ENCODE results near the gene GLIS1. TPM values are rescaled to one million over a fixed set of nuclear protein-coding genes. Genes with fewer than 3 reads are reported as not detected.

Gene GLIS1
- total RNA-seq, 1 experiment from 2014 or later = not detected

DNA sequence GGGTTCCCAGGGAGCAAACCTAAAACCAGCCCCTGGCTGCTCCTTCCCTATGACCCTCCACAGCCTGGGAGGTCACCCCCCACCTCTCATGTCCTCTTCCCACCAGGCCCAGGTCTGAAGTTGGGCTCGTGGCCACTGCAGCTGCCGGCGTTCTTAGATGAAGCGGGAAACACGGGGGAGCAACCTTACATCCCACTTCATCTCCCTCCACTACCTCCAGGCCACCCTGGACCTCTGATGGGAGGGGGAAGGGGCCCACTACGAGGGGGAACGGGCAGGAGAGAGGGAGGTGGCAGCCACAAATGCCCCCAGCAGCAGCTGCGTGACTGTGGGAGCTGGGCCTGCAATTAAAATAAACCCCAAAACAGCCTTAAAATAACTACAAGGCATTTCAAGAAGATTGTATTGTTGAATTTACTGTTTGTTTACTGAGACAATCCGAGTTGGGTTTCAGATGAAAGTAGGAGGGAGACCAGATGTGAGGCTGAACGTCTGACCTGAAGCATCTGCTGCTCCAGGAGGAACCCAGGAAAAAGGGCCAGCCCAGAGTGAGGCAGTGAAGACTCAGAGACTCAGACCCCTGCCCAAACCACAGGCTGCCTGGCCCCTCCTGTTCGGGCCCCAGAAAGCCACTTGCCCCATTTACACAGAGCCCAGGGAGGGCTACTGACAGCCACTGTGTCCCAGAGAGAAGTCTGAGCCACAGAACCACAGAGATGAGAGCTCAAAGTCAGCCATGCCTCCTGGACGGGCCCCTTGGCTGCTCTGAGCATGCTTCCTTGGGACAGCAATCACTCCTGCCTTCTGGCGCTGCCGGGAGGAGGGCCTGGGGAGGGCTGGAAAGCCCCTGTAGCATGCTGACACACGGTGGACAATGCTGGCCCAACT, 59.8 kb downstream of the GLIS1 start:
- H3K36me3 ChIP-seq (ENCODE audit: low read depth) = no peaks in the 10 kb centered on the region
- no peaks in the 10 kb centered on the region for H3K9me2 ChIP-seq (ENCODE audit: insufficient read depth)
- TF ChIP-seq, protein P1, sequence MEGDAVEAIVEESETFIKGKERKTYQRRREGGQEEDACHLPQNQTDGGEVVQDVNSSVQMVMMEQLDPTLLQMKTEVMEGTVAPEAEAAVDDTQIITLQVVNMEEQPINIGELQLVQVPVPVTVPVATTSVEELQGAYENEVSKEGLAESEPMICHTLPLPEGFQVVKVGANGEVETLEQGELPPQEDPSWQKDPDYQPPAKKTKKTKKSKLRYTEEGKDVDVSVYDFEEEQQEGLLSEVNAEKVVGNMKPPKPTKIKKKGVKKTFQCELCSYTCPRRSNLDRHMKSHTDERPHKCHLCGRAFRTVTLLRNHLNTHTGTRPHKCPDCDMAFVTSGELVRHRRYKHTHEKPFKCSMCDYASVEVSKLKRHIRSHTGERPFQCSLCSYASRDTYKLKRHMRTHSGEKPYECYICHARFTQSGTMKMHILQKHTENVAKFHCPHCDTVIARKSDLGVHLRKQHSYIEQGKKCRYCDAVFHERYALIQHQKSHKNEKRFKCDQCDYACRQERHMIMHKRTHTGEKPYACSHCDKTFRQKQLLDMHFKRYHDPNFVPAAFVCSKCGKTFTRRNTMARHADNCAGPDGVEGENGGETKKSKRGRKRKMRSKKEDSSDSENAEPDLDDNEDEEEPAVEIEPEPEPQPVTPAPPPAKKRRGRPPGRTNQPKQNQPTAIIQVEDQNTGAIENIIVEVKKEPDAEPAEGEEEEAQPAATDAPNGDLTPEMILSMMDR (conservative IDR thresholded peaks at IDR 0.05) = no peak
- TF ChIP-seq EZH2 (IDR thresholded peaks at IDR 0.05; ENCODE audit: low read depth) = no peak
- peaks cover 39% of the 10 kb centered on the region for H3K27me3 ChIP-seq (ENCODE audit: insufficient read depth, low read depth)
- H3F3A ChIP-seq (ENCODE audit: insufficient read depth, low read depth) = no peaks in the 10 kb centered on the region
- no peaks in the 10 kb centered on the region for H3K4me1 ChIP-seq (replicated peaks; ENCODE audit: insufficient read depth)
- ChIA-PET POLR2A (ENCODE audit: unreplicated experiment) (no interaction called here), CTCF (no interaction called here)
- DNase-seq = no peak
- H3K4me3 ChIP-seq = no peak overlapping the region
- intact Hi-C loops (cut with micrococcal nuclease; ENCODE audit: unreplicated experiment) = no loop called here
- H3K79me2 ChIP-seq (ENCODE audit: low read depth) = no peaks in the 10 kb centered on the region
- H3K4me2 ChIP-seq = no peak overlapping the region
- no peaks in the 10 kb centered on the region for H4K20me1 ChIP-seq (ENCODE audit: insufficient read depth)
- H2AFZ ChIP-seq = no peak overlapping the region
- no peak overlapping the region for H3K27ac ChIP-seq
- BruUV-seq (replicated peaks) = no TSS peak
- no peaks in the 10 kb centered on the region for H3K9me3 ChIP-seq (ENCODE audit: insufficient read depth, low read depth)

DNA sequence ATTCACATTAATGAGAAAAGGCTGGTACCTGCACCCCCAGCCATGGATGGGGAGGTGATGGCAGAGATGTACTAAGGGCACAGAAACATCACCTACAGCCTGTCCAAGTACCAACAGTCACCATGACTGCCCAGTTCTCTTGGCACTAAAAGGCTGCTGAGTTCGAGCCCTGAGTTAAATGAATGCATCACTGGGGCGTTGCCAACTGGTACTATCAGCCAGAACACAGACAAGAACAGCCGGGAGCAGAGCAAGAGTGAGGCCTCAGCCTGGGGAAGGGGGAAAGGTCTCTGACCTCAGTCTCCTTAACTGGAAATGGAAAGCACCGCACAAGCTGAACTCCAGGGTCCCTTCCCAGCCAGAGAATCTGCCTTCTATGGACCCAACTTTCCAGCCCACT, 60.5 kb downstream of the GLIS1 start:
- TF ChIP-seq, protein P1 (conservative IDR thresholded peaks at IDR 0.05) = no peak
- no peak for TF ChIP-seq EZH2 (IDR thresholded peaks at IDR 0.05; ENCODE audit: low read depth)
- DNase-seq = no peak
- no peaks in the 10 kb centered on the region for H4K20me1 ChIP-seq (ENCODE audit: insufficient read depth)
- H3F3A ChIP-seq (ENCODE audit: insufficient read depth, low read depth) = no peaks in the 10 kb centered on the region
- H3K9me2 ChIP-seq (ENCODE audit: insufficient read depth) = no peaks in the 10 kb centered on the region
- intact Hi-C loops (cut with micrococcal nuclease; ENCODE audit: unreplicated experiment) = no loop called here
- no peaks in the 10 kb centered on the region for H3K9me3 ChIP-seq (ENCODE audit: insufficient read depth, low read depth)
- POLR2A ChIA-PET (ENCODE audit: unreplicated experiment) = no interaction called here
- H3K27ac ChIP-seq = no peak overlapping the region
- no TSS peak for BruUV-seq (replicated peaks)
- H2AFZ ChIP-seq = no peak overlapping the region
- H3K4me1 ChIP-seq (replicated peaks; ENCODE audit: insufficient read depth) = no peaks in the 10 kb centered on the region
- no peak overlapping the region for H3K4me3 ChIP-seq
- H3K4me2 ChIP-seq = no peak overlapping the region
- CTCF ChIA-PET = no interaction called here
- H3K27me3 ChIP-seq (ENCODE audit: insufficient read depth, low read depth) = peaks cover 44% of the 10 kb centered on the region
- H3K36me3 ChIP-seq (ENCODE audit: low read depth) = no peaks in the 10 kb centered on the region
- no peaks in the 10 kb centered on the region for H3K79me2 ChIP-seq (ENCODE audit: low read depth)

DNA sequence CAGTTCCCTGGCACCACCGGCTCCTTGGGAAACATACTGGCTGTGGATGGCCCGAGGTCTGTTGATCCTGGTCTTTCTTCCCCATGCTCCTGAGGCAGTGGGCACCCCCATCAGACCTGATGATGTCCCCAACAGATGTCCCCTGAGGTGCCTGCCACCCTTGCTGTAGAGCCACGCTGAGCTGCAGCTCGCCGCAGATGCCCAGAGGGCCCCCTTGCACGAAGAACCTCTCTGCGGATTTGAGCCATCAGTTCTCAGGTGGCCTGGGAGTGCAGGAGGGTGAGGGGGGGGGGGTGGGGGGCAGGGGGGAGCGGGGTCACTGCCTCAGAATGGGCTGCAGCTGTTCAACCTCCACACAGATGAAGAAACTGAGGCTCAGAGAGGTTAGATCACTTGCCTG, 60.9 kb downstream of the GLIS1 start:
- no peaks in the 10 kb centered on the region for H3K9me3 ChIP-seq (ENCODE audit: insufficient read depth, low read depth)
- ChIA-PET POLR2A (ENCODE audit: unreplicated experiment) (no interaction called here), CTCF (no interaction called here)
- TF ChIP-seq, protein P1 (conservative IDR thresholded peaks at IDR 0.05) = no peak
- H3K36me3 ChIP-seq (ENCODE audit: low read depth) = no peaks in the 10 kb centered on the region
- no peak overlapping the region for H3K4me2 ChIP-seq
- DNase-seq = no peak
- H3K9me2 ChIP-seq (ENCODE audit: insufficient read depth) = no peaks in the 10 kb centered on the region
- H3K79me2 ChIP-seq (ENCODE audit: low read depth) = no peaks in the 10 kb centered on the region
- H2AFZ ChIP-seq = no peak overlapping the region
- no peaks in the 10 kb centered on the region for H3F3A ChIP-seq (ENCODE audit: insufficient read depth, low read depth)
- H3K27ac ChIP-seq = no peak overlapping the region
- no peak overlapping the region for H3K4me3 ChIP-seq
- H4K20me1 ChIP-seq (ENCODE audit: insufficient read depth) = no peaks in the 10 kb centered on the region
- no TSS peak for BruUV-seq (replicated peaks)
- no peaks in the 10 kb centered on the region for H3K4me1 ChIP-seq (replicated peaks; ENCODE audit: insufficient read depth)
- intact Hi-C loops (cut with micrococcal nuclease; ENCODE audit: unreplicated experiment) = no loop called here
- H3K27me3 ChIP-seq (ENCODE audit: insufficient read depth, low read depth) = peaks cover 45% of the 10 kb centered on the region

Data from PC-9 (cell line).